CD8-positive, alpha-beta memory T cell (primary cell): ENCODE measurements around the gene ACAD11. TPM values are rescaled to one million over a fixed set of nuclear protein-coding genes. Genes with fewer than 3 reads are reported as not detected.
"Not testable (repeated sequence)": the region's sequence is repeated elsewhere in the genome, so short reads cannot be mapped to it uniquely, and the experiment has no call there.

Experiments used
- CTCF ChIA-PET: fragments of 350-600 bp; sonication (Branson Sonifier 250); formaldehyde crosslinking; loops from one replicate; lab custom pipeline; 2021; ENCODE audit warnings: antibody characterized with exemption; lab: Charles Lee
- POLR2A ChIA-PET: fragments of 350-600 bp; sonication (Branson Sonifier 250); formaldehyde crosslinking; loops from one replicate; lab custom pipeline; 2021; ENCODE audit warnings: antibody characterized with exemption; lab: Charles Lee
- DNase-seq, 5 donors: peaks; one replicate each; pipeline versions ENCODE4 v3.0.0 to v3.0.0-alpha.2; 2020 to 2022; ENCODE audit warnings: mixed read lengths in 1 of 5
- H3K27ac ChIP-seq: one replicate; pipeline ENCODE4 v1.7.0; 2013; ENCODE audit warnings: low read depth, mild to moderate bottlenecking, low read length, moderate library complexity
- H3K27me3 ChIP-seq: 2 replicates; pipeline ENCODE4 v1.7.0; 2013; ENCODE audit warnings: low read length, mild to moderate bottlenecking; ENCODE audit not compliant: insufficient read depth, poor library complexity, severe bottlenecking
- H3K36me3 ChIP-seq: 2 replicates; pipeline ENCODE4 v1.7.0; 2013; ENCODE audit warnings: mild to moderate bottlenecking, low read length, moderate library complexity; ENCODE audit not compliant: insufficient read depth
- H3K4me1 ChIP-seq: 2 replicates; pipeline ENCODE4 v1.7.0; 2013; ENCODE audit warnings: mild to moderate bottlenecking, low read length, moderate library complexity; ENCODE audit not compliant: insufficient read depth
- H3K4me3 ChIP-seq: 2 replicates; pipeline ENCODE4 v1.7.0; 2013; ENCODE audit warnings: mild to moderate bottlenecking, low read length
- H3K9me3 ChIP-seq: 2 replicates; pipeline ENCODE4 v1.7.0; 2013; ENCODE audit warnings: mild to moderate bottlenecking, low read length
- H3K27ac Mint-ChIP-seq, 8 donors: one replicate each; pipeline ENCODE4 v1.8.0; 2020 to 2021; ENCODE audit warnings: mixed read lengths in 8 of 8, mild to moderate bottlenecking in 6 of 8, inconsistent platforms in 3 of 8, moderate library complexity in 3 of 8
- H3K27me3 Mint-ChIP-seq, 2 donors: one replicate each; pipeline ENCODE4 v1.8.0; 2020 to 2021; ENCODE audit warnings: mixed read lengths in 2 of 2, mild to moderate bottlenecking in 1 of 2, moderate library complexity in 1 of 2
- H3K36me3 Mint-ChIP-seq, 3 donors: one replicate each; pipeline ENCODE4 v1.8.0; 2020 to 2021; ENCODE audit warnings: mixed read lengths in 3 of 3, inconsistent platforms in 1 of 3, mild to moderate bottlenecking in 1 of 3
- H3K4me1 Mint-ChIP-seq, 3 donors: one replicate each; pipeline ENCODE4 v1.8.0; 2020 to 2021; ENCODE audit warnings: mixed read lengths in 3 of 3, inconsistent platforms in 1 of 3, mild to moderate bottlenecking in 1 of 3
- H3K4me3 Mint-ChIP-seq, 7 donors: one replicate each; pipeline ENCODE4 v1.8.0; 2020 to 2021; ENCODE audit warnings: mixed read lengths in 7 of 7, mild to moderate bottlenecking in 6 of 7, moderate library complexity in 4 of 7, inconsistent platforms in 2 of 7
- H3K9me3 Mint-ChIP-seq, 5 donors: one replicate each; pipeline ENCODE4 v1.8.0; 2020 to 2022; ENCODE audit warnings: mixed read lengths in 5 of 5, mild to moderate bottlenecking in 3 of 5, moderate library complexity in 2 of 5, inconsistent platforms in 1 of 5
- polyA plus RNA-seq: library from polyadenylated mRNA; unstranded; fragments of 300-500 nt; fragmentation: Illumina TruSeq; gene quantifications from one replicate; pipeline ENCODE4 v1.2.3, GENCODE V29; 2021
- total RNA-seq, 2 experiments: library from RNA; stranded (reverse); gene quantifications; one replicate each; pipeline ENCODE4 v1.2.3, GENCODE V29; 2021

ACAD11 gene
- total and polyA plus RNA-seq, 3 experiments from 2014 or later, result 3.6 to 11.5 (median 9.5) TPM

GRCh38 chr3:132564070-132564465, 95.5 kb downstream of the ACAD11 start:
- CTCF ChIA-PET, result no interaction called here
- H3K9me3 Mint-ChIP-seq, result no peaks in the 10 kb centered on the region
- H3K4me3 Mint-ChIP-seq, result no peak overlapping the region
- H3K27me3 ChIP-seq, result no peaks in the 10 kb centered on the region
- no peaks in the 10 kb centered on the region for H3K9me3 ChIP-seq
- no peaks in the 10 kb centered on the region for H3K4me1 ChIP-seq
- no peaks in the 10 kb centered on the region for H3K36me3 ChIP-seq
- no peak for DNase-seq
- H3K27ac ChIP-seq, result no peak overlapping the region
- H3K27me3 Mint-ChIP-seq, result no peaks in the 10 kb centered on the region
- H3K36me3 Mint-ChIP-seq, result peaks cover 23 to 52% (median 27%) of the 10 kb centered on the region in 3 donors
- no peak overlapping the region for H3K4me3 ChIP-seq
- POLR2A ChIA-PET, result no interaction called here
- H3K27ac Mint-ChIP-seq, result no peak overlapping the region
- no peaks in the 10 kb centered on the region for H3K4me1 Mint-ChIP-seq

GRCh38 chr3:132563420-132564069, 96.1 kb downstream of the ACAD11 start:
- no peaks in the 10 kb centered on the region for H3K27me3 Mint-ChIP-seq
- POLR2A ChIA-PET, result no interaction called here
- Histone ChIP-seq H3K4me3 (no peak overlapping the region), H3K4me1 (no peaks in the 10 kb centered on the region), H3K27me3 (no peaks in the 10 kb centered on the region), H3K9me3 (no peaks in the 10 kb centered on the region), H3K36me3 (no peaks in the 10 kb centered on the region), H3K27ac (no peak overlapping the region)
- H3K36me3 Mint-ChIP-seq, result peaks cover 23 to 55% (median 32%) of the 10 kb centered on the region in 3 donors
- no peak overlapping the region for H3K27ac Mint-ChIP-seq
- no peak overlapping the region for H3K4me3 Mint-ChIP-seq
- H3K4me1 Mint-ChIP-seq, result no peaks in the 10 kb centered on the region
- CTCF ChIA-PET, result no interaction called here
- no peaks in the 10 kb centered on the region for H3K9me3 Mint-ChIP-seq
- no peak for DNase-seq

- Mint-ChIP-seq H3K4me3 (no peak overlapping the region), H3K9me3 (no peaks in the 10 kb centered on the region), H3K27me3 (no peaks in the 10 kb centered on the region), H3K4me1 (no peaks in the 10 kb centered on the region), H3K27ac (no peak overlapping the region), H3K36me3 (peaks cover 23 to 59% (median 31%) of the 10 kb centered on the region in 3 donors)
- Histone ChIP-seq H3K4me3 (no peak overlapping the region), H3K4me1 (no peaks in the 10 kb centered on the region), H3K36me3 (no peaks in the 10 kb centered on the region), H3K27ac (no peak overlapping the region), H3K9me3 (no peaks in the 10 kb centered on the region), H3K27me3 (no peaks in the 10 kb centered on the region)
- ChIA-PET CTCF (interaction anchor here (1.2 kb wide), 1 partner anchor 16 kb away, joined by 3 read pairs; no protein-coding TSS in a partner anchor), POLR2A (no interaction called here)
- no peak for DNase-seq
Observed at GRCh38 chr3:132561003-132561402, 98.6 kb downstream of the ACAD11 start.

GRCh38 chr3:132556508-132557159, 103.0 kb downstream of the ACAD11 start:
- Mint-ChIP-seq H3K9me3 (no peaks in the 10 kb centered on the region), H3K4me3 (no peak overlapping the region), H3K4me1 (no peaks in the 10 kb centered on the region), H3K27me3 (no peaks in the 10 kb centered on the region), H3K27ac (no peak overlapping the region), H3K36me3 (peaks cover 0 to 31% (median 19%) of the 10 kb centered on the region in 3 donors)
- Histone ChIP-seq H3K27ac (no peak overlapping the region), H3K27me3 (no peaks in the 10 kb centered on the region), H3K36me3 (no peaks in the 10 kb centered on the region), H3K9me3 (no peaks in the 10 kb centered on the region), H3K4me1 (no peaks in the 10 kb centered on the region), H3K4me3 (no peak overlapping the region)
- ChIA-PET CTCF (no interaction called here), POLR2A (no interaction called here)
- no peak for DNase-seq

- H3K4me3 ChIP-seq, H3K27me3 ChIP-seq, H3K4me1 ChIP-seq, H3K27me3 Mint-ChIP-seq, H3K36me3 ChIP-seq, POLR2A ChIA-PET, H3K4me1 Mint-ChIP-seq, DNase-seq, H3K4me3 Mint-ChIP-seq, CTCF ChIA-PET, H3K9me3 ChIP-seq, H3K27ac ChIP-seq, H3K9me3 Mint-ChIP-seq: not testable (repeated sequence)
- Mint-ChIP-seq H3K27ac (peak overlapping the region in 1 of 8 donors; percentile 84), H3K36me3 (peaks cover 0 to 29% (median 19%) of the 10 kb centered on the region in 3 donors)
Observed at GRCh38 chr3:132556036-132556386, 103.6 kb downstream of the ACAD11 start.

GRCh38 chr3:132555306-132556035, 104.1 kb downstream of the ACAD11 start:
- H3K27ac ChIP-seq, result no peak overlapping the region
- Mint-ChIP-seq H3K27me3 (no peaks in the 10 kb centered on the region), H3K9me3 (no peaks in the 10 kb centered on the region), H3K27ac (peak overlapping the region in 1 of 8 donors; percentile 84), H3K4me3 (no peak overlapping the region), H3K36me3 (peaks cover 0 to 24% (median 15%) of the 10 kb centered on the region in 3 donors), H3K4me1 (peaks cover under 1 to 7% (median 4%) of the 10 kb centered on the region in 3 donors)
- no peaks in the 10 kb centered on the region for H3K9me3 ChIP-seq
- no peak overlapping the region for H3K4me3 ChIP-seq
- no peaks in the 10 kb centered on the region for H3K27me3 ChIP-seq
- ChIA-PET POLR2A (no interaction called here), CTCF (no interaction called here)
- no peak for DNase-seq
- no peaks in the 10 kb centered on the region for H3K36me3 ChIP-seq
- H3K4me1 ChIP-seq, result peaks cover 11% of the 10 kb centered on the region

- ChIA-PET POLR2A (no interaction called here), CTCF (interaction anchor here (1.0 kb wide), 1 partner anchor 19 kb away, joined by 3 read pairs; no protein-coding TSS in a partner anchor)
- Histone ChIP-seq H3K4me1 (peaks cover 14% of the 10 kb centered on the region), H3K27me3 (no peaks in the 10 kb centered on the region), H3K4me3 (no peak overlapping the region), H3K36me3 (no peaks in the 10 kb centered on the region), H3K27ac (no peak overlapping the region), H3K9me3 (no peaks in the 10 kb centered on the region)
- no peaks in the 10 kb centered on the region for H3K27me3 Mint-ChIP-seq
- peak overlapping the region in 1 of 8 donors; percentile 6 for H3K27ac Mint-ChIP-seq
- DNase-seq, result no peak
- H3K4me3 Mint-ChIP-seq, result no peak overlapping the region
- H3K36me3 Mint-ChIP-seq, result peaks cover 0 to 17% (median 17%) of the 10 kb centered on the region in 3 donors
- no peaks in the 10 kb centered on the region for H3K9me3 Mint-ChIP-seq
- peaks cover 9 to 17% (median 13%) of the 10 kb centered on the region in 3 donors for H3K4me1 Mint-ChIP-seq
Observed at GRCh38 chr3:132554437-132554836, 105.2 kb downstream of the ACAD11 start.

GRCh38 chr3:132553826-132554225, 105.8 kb downstream of the ACAD11 start:
- no peak for DNase-seq
- peaks cover 0 to 15% (median 14%) of the 10 kb centered on the region in 3 donors for H3K36me3 Mint-ChIP-seq
- H3K4me1 Mint-ChIP-seq, result peaks cover 9 to 17% (median 13%) of the 10 kb centered on the region in 3 donors
- Histone ChIP-seq H3K4me3 (no peak overlapping the region), H3K9me3 (no peaks in the 10 kb centered on the region), H3K4me1 (peaks cover 14% of the 10 kb centered on the region), H3K27ac (no peak overlapping the region), H3K36me3 (no peaks in the 10 kb centered on the region), H3K27me3 (no peaks in the 10 kb centered on the region)
- POLR2A ChIA-PET, result no interaction called here
- no peak overlapping the region for H3K27ac Mint-ChIP-seq
- H3K27me3 Mint-ChIP-seq, result no peaks in the 10 kb centered on the region
- no peaks in the 10 kb centered on the region for H3K9me3 Mint-ChIP-seq
- no peak overlapping the region for H3K4me3 Mint-ChIP-seq
- CTCF ChIA-PET, result interaction anchor here (0.9 to 1.0 kb wide), 2 partner anchors 11 to 18 kb away, joined by 3 read pairs; no protein-coding TSS in a partner anchor
